Measurements from ENCODE around the gene BCR. TPM values are rescaled to one million over a fixed set of nuclear protein-coding genes. Genes with fewer than 3 reads are reported as not detected.

Gene BCR
- polyA plus RNA-seq, 1 experiment, result 24.0 TPM

DNA sequence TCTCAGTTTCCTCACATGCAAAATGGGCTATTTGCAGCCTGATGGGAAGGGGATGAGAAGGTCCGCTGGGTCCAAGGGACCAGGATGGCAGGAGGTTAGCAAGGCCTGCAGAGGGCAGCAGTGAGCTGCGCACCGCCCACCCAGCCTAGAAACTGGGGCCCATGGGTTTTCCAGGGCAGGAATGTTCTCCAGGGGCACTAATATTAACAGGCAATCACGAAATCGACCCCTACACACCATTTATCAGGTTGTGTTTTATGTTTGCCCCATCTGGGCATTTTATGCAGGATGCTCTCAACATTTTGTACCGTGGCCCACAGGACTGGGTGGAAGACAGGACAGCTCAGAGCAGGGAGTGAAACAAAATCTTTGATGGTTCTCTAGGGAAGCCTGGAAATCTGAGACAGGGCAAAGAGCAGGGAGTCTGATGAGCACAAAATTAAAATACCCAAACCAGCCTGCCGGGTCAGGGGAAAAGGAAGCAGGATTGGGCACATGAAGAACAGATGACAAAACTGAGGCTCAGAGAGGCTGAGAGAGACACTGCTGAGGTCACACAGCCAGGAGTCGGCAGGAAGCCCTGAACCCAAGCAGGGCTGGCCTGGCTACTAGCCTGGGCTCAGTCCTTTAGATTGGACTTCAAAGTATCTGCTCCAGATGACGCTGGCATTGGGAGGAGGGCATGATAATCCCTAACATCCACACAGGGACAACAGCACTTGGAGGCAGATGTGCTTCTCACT, 1.6 kb upstream of the BCR start:
- Histone ChIP-seq H3K4me3 (ENCODE audit: low read depth, low read length) (no peak overlapping the region), H3K27me3 (ENCODE audit: control insufficient read depth, insufficient read depth, low read length) (no peaks in the 10 kb centered on the region), H3K36me3 (ENCODE audit: control insufficient read depth, insufficient read depth, low read length) (peaks cover 3% of the 10 kb centered on the region; the same call in 1 of the 2 replicates)
- POLR2A ChIA-PET, result no interaction called here
- CTCF ChIA-PET, result interaction anchor here (0.7 to 22.2 kb wide), 22 partner anchors 9 to 219 kb away, joined by 3 to 670 read pairs (median 4); no protein-coding TSS in a partner anchor
- TF ChIP-seq, protein P1, sequence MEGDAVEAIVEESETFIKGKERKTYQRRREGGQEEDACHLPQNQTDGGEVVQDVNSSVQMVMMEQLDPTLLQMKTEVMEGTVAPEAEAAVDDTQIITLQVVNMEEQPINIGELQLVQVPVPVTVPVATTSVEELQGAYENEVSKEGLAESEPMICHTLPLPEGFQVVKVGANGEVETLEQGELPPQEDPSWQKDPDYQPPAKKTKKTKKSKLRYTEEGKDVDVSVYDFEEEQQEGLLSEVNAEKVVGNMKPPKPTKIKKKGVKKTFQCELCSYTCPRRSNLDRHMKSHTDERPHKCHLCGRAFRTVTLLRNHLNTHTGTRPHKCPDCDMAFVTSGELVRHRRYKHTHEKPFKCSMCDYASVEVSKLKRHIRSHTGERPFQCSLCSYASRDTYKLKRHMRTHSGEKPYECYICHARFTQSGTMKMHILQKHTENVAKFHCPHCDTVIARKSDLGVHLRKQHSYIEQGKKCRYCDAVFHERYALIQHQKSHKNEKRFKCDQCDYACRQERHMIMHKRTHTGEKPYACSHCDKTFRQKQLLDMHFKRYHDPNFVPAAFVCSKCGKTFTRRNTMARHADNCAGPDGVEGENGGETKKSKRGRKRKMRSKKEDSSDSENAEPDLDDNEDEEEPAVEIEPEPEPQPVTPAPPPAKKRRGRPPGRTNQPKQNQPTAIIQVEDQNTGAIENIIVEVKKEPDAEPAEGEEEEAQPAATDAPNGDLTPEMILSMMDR (IDR thresholded peaks at IDR 0.05; ENCODE audit: insufficient read depth, low read depth, low read length), result peak; percentile 99
- DNase-seq (ENCODE audit: low read depth), result no peak

DNA sequence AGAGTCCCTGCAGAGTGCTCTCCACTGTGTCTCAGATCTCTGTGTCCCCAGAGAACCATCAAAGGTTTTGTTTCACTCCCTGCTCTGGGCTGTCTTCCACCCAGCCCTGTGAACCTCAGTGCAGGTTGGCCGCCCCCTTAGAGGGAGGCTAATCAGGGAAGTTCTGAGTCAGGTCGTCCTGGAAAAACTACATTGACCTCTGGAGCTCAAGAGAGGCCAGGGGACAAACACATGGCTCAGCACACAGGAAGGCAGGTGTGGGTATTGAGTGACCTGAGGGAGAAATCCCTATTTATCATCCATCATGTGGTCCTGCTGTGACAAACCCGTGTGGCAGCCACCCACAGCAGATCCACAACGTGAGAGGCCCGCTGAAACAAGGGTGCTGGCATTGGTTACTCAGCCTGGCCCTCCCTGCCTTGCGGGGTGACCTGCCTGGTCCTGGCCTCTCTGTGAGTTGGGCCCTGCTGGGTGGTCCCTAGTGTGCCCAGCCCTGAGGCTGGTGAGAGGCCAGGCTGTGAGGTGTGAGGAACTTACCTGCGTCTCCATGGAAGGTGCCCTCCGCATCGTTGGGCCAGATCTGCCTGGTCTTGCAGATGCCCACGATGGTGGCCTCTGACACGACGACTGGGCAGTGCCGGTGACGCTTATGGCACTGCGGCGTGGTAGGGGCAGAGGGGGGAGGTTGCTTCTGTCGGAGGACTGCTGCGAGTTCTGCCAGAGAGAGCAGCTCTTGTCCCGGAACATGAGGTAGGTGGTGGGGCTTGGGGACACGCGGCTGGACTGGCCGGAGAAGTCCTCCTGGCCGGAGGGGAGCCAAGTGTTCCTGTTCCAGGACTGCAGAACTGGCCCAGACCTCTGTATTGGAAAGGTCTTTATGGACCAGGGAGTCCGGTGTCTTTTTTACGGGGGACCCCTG, 669 bp upstream of the BCR start:
- H3K27me3 ChIP-seq (ENCODE audit: control insufficient read depth, insufficient read depth, low read length), result no peaks in the 10 kb centered on the region
- DNase-seq (ENCODE audit: low read depth), result no peak
- ChIA-PET CTCF (interaction anchor here (1.2 to 22.2 kb wide), 8 partner anchors 10 to 206 kb away, joined by 3 to 670 read pairs (median 4); no protein-coding TSS in a partner anchor), POLR2A (no interaction called here)
- TF ChIP-seq, protein P1 (IDR thresholded peaks at IDR 0.05; ENCODE audit: insufficient read depth, low read depth, low read length), result no peak
- H3K4me3 ChIP-seq (ENCODE audit: low read depth, low read length), result peak overlapping the region; percentile 61
- peaks cover 3% of the 10 kb centered on the region; the same call in 1 of the 2 replicates for H3K36me3 ChIP-seq (ENCODE audit: control insufficient read depth, insufficient read depth, low read length)

DNA sequence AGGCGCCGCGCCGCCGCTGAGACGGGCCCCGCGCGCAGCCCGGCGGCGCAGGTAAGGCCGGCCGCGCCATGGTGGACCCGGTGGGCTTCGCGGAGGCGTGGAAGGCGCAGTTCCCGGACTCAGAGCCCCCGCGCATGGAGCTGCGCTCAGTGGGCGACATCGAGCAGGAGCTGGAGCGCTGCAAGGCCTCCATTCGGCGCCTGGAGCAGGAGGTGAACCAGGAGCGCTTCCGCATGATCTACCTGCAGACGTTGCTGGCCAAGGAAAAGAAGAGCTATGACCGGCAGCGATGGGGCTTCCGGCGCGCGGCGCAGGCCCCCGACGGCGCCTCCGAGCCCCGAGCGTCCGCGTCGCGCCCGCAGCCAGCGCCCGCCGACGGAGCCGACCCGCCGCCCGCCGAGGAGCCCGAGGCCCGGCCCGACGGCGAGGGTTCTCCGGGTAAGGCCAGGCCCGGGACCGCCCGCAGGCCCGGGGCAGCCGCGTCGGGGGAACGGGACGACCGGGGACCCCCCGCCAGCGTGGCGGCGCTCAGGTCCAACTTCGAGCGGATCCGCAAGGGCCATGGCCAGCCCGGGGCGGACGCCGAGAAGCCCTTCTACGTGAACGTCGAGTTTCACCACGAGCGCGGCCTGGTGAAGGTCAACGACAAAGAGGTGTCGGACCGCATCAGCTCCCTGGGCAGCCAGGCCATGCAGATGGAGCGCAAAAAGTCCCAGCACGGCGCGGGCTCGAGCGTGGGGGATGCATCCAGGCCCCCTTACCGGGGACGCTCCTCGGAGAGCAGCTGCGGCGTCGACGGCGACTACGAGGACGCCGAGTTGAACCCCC, 798 bp downstream of the BCR start:
- H3K27me3 ChIP-seq (ENCODE audit: control insufficient read depth, insufficient read depth, low read length), result no peaks in the 10 kb centered on the region
- ChIA-PET POLR2A (no interaction called here), CTCF (interaction anchor here (1.3 to 22.2 kb wide), 3 partner anchors 19 to 101 kb away, joined by 3 to 670 read pairs (median 4); no protein-coding TSS in a partner anchor)
- H3K36me3 ChIP-seq (ENCODE audit: control insufficient read depth, insufficient read depth, low read length), result peaks cover 3% of the 10 kb centered on the region; the same call in 1 of the 2 replicates
- no peak for DNase-seq (ENCODE audit: low read depth)
- peak overlapping the region; percentile 61 for H3K4me3 ChIP-seq (ENCODE audit: low read depth, low read length)
- TF ChIP-seq, protein P1 (IDR thresholded peaks at IDR 0.05; ENCODE audit: insufficient read depth, low read depth, low read length), result no peak

DNA sequence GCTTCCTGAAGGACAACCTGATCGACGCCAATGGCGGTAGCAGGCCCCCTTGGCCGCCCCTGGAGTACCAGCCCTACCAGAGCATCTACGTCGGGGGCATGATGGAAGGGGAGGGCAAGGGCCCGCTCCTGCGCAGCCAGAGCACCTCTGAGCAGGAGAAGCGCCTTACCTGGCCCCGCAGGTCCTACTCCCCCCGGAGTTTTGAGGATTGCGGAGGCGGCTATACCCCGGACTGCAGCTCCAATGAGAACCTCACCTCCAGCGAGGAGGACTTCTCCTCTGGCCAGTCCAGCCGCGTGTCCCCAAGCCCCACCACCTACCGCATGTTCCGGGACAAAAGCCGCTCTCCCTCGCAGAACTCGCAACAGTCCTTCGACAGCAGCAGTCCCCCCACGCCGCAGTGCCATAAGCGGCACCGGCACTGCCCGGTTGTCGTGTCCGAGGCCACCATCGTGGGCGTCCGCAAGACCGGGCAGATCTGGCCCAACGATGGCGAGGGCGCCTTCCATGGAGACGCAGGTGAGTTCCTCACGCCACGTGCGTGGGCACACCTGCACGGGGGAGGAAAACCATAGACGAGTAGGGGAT, 1.5 kb downstream of the BCR start:
- ChIA-PET CTCF (interaction anchor here (1.3 to 22.2 kb wide), 2 partner anchors 20 to 100 kb away, joined by 3 to 670 read pairs; no protein-coding TSS in a partner anchor), POLR2A (no interaction called here)
- TF ChIP-seq, protein P1 (IDR thresholded peaks at IDR 0.05; ENCODE audit: insufficient read depth, low read depth, low read length), result no peak
- peaks cover 3% of the 10 kb centered on the region; the same call in 1 of the 2 replicates for H3K36me3 ChIP-seq (ENCODE audit: control insufficient read depth, insufficient read depth, low read length)
- peak overlapping the region; percentile 61 for H3K4me3 ChIP-seq (ENCODE audit: low read depth, low read length)
- no peak for DNase-seq (ENCODE audit: low read depth)
- no peaks in the 10 kb centered on the region for H3K27me3 ChIP-seq (ENCODE audit: control insufficient read depth, insufficient read depth, low read length)
